Measurements from ENCODE around the gene LRP2BP. TPM values are rescaled to one million over a fixed set of nuclear protein-coding genes. Genes with fewer than 3 reads are reported as not detected.

The LRP2BP gene
- total and polyA plus RNA-seq, 2 of the 13 experiments (the other 11 are each of a cell fraction or from before 2014, with no cell fraction given) = 0.22 to 0.29 TPM

- POLR2A ChIA-PET = interaction anchor here (2.9 kb wide), 1 partner anchor 13 kb away, joined by 7 read pairs; the partner anchor contains the start of gene ANKRD37
- CTCF ChIA-PET (ENCODE audit: low intra/inter-chr PET ratio, low total read pairs) = no interaction called here
These were observed 11.7 kb downstream of the LRP2BP start for GRCh38 chr4:185384061-185384460.

GRCh38 chr4:185383451-185383850 lies 12.3 kb downstream of the LRP2BP start:
- ChIA-PET POLR2A (no interaction called here), CTCF (ENCODE audit: low intra/inter-chr PET ratio, low total read pairs) (no interaction called here)
- peaks cover 51% of the 10 kb centered on the region for H3K4me1 ChIP-seq (ENCODE audit: insufficient read depth, low read length)
- no peak overlapping the region for H2AFZ ChIP-seq (ENCODE audit: low read length)
- H3K9me3 ChIP-seq (ENCODE audit: low read length) = no peaks in the 10 kb centered on the region
- in situ Hi-C loops (cut with HindIII; ENCODE audit: extremely low pct_ligation_motif_present, low pct_unique_long_range_greater_than_20kb) (no loop called here), intact Hi-C loops (cut with micrococcal nuclease; ENCODE audit: unreplicated experiment) (no loop called here)
- H3K4me3 ChIP-seq (replicated peaks in 1 of 3; ENCODE audit: insufficient read depth in 1 of 3, low read depth in 2 of 3, low read length in 3 of 3) = no peak overlapping the region
- TF ChIP-seq ZNF263 (CRISPR knock-in tag; IDR thresholded peaks at IDR 0.05) (no peak), CBX5 (CRISPR knock-in tag; IDR thresholded peaks at IDR 0.05; ENCODE audit: borderline replicate concordance) (no peak), HCFC1 (IDR thresholded peaks at IDR 0.05; ENCODE audit: low read depth, low read length) (no peak), GLMP (CRISPR knock-in tag; IDR thresholded peaks at IDR 0.05; ENCODE audit: borderline replicate concordance) (no peak), ZNF75D (CRISPR knock-in tag; IDR thresholded peaks at IDR 0.05; ENCODE audit: borderline replicate concordance) (no peak)
- TF ChIP-seq, protein P1, sequence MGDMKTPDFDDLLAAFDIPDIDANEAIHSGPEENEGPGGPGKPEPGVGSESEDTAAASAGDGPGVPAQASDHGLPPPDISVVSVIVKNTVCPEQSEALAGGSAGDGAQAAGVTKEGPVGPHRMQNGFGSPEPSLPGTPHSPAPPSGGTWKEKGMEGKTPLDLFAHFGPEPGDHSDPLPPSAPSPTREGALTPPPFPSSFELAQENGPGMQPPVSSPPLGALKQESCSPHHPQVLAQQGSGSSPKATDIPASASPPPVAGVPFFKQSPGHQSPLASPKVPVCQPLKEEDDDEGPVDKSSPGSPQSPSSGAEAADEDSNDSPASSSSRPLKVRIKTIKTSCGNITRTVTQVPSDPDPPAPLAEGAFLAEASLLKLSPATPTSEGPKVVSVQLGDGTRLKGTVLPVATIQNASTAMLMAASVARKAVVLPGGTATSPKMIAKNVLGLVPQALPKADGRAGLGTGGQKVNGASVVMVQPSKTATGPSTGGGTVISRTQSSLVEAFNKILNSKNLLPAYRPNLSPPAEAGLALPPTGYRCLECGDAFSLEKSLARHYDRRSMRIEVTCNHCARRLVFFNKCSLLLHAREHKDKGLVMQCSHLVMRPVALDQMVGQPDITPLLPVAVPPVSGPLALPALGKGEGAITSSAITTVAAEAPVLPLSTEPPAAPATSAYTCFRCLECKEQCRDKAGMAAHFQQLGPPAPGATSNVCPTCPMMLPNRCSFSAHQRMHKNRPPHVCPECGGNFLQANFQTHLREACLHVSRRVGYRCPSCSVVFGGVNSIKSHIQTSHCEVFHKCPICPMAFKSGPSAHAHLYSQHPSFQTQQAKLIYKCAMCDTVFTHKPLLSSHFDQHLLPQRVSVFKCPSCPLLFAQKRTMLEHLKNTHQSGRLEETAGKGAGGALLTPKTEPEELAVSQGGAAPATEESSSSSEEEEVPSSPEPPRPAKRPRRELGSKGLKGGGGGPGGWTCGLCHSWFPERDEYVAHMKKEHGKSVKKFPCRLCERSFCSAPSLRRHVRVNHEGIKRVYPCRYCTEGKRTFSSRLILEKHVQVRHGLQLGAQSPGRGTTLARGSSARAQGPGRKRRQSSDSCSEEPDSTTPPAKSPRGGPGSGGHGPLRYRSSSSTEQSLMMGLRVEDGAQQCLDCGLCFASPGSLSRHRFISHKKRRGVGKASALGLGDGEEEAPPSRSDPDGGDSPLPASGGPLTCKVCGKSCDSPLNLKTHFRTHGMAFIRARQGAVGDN (CRISPR knock-in tag; IDR thresholded peaks at IDR 0.05) = no peak
- TF ChIP-seq, protein P2, sequence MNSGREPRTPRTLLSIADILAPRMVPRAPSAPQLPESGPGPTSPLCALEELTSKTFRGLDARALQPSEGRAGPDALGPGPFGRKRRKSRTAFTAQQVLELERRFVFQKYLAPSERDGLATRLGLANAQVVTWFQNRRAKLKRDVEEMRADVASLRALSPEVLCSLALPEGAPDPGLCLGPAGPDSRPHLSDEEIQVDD (CRISPR knock-in tag; IDR thresholded peaks at IDR 0.05; ENCODE audit: borderline replicate concordance) = no peak
- TF ChIP-seq, protein P3, sequence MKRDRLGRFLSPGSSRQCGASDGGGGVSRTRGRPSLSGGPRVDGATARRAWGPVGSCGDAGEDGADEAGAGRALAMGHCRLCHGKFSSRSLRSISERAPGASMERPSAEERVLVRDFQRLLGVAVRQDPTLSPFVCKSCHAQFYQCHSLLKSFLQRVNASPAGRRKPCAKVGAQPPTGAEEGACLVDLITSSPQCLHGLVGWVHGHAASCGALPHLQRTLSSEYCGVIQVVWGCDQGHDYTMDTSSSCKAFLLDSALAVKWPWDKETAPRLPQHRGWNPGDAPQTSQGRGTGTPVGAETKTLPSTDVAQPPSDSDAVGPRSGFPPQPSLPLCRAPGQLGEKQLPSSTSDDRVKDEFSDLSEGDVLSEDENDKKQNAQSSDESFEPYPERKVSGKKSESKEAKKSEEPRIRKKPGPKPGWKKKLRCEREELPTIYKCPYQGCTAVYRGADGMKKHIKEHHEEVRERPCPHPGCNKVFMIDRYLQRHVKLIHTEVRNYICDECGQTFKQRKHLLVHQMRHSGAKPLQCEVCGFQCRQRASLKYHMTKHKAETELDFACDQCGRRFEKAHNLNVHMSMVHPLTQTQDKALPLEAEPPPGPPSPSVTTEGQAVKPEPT (CRISPR knock-in tag; IDR thresholded peaks at IDR 0.05; ENCODE audit: low read depth) = no peak
- no TSS peak for BruUV-seq (replicated peaks)
- H3K9ac ChIP-seq (ENCODE audit: insufficient read depth, low read depth, low read length) = no peak overlapping the region
- no peaks in the 10 kb centered on the region for H4K20me1 ChIP-seq (ENCODE audit: insufficient read depth, low read length)
- no peak overlapping the region for H3K27ac ChIP-seq (ENCODE audit: extremely low read length, insufficient read depth, low read length)
- DNase-seq (ENCODE audit: low spot score) = no peak
- no peak overlapping the region for H3K4me2 ChIP-seq (ENCODE audit: low read depth, low read length)
- no peaks in the 10 kb centered on the region for H3K36me3 ChIP-seq (replicated peaks in 1 of 2; ENCODE audit: control insufficient read depth in 1 of 2, insufficient read depth in 2 of 2, low read length in 2 of 2)
- H3K79me2 ChIP-seq (ENCODE audit: insufficient read depth, low read length) = no peaks in the 10 kb centered on the region
- FAIRE-seq = no peak
- 82% methylated on average over 4 of the region's 4 CpGs for WGBS (ENCODE audit: low lambda C conversion rate)
- ATAC-seq = no peak
- no peaks in the 10 kb centered on the region for H3K27me3 ChIP-seq (ENCODE audit: control insufficient read depth in 1 of 2, insufficient read depth in 2 of 2, low read length in 2 of 2)

More at GRCh38 chr4:185384061-185384460, 11.7 kb downstream of the LRP2BP start:
- no peaks in the 10 kb centered on the region for H3K79me2 ChIP-seq (ENCODE audit: insufficient read depth, low read length)
- no peaks in the 10 kb centered on the region for H3K36me3 ChIP-seq (replicated peaks in 1 of 2; ENCODE audit: control insufficient read depth in 1 of 2, insufficient read depth in 2 of 2, low read length in 2 of 2)
- no peak overlapping the region for H3K9ac ChIP-seq (ENCODE audit: insufficient read depth, low read depth, low read length)
- H2AFZ ChIP-seq (ENCODE audit: low read length) = no peak overlapping the region
- ATAC-seq (no peak), FAIRE-seq (no peak), DNase-seq (ENCODE audit: low spot score) (no peak)
- 97% methylated on average over 2 of the region's 2 CpGs for WGBS (ENCODE audit: low lambda C conversion rate)
- no peak overlapping the region for H3K27ac ChIP-seq (ENCODE audit: extremely low read length, insufficient read depth, low read length)
- no peak for TF ChIP-seq ZBTB8A (CRISPR knock-in tag; IDR thresholded peaks at IDR 0.05; ENCODE audit: borderline replicate concordance, low read depth)
- TF ChIP-seq ZNF564 (CRISPR knock-in tag; IDR thresholded peaks at IDR 0.05) = peak; percentile 95
- no TSS peak for BruUV-seq (replicated peaks)
- H3K4me1 ChIP-seq (ENCODE audit: insufficient read depth, low read length) = peaks cover 51% of the 10 kb centered on the region
- no peak overlapping the region for H3K4me2 ChIP-seq (ENCODE audit: low read depth, low read length)
- no peaks in the 10 kb centered on the region for H3K27me3 ChIP-seq (ENCODE audit: control insufficient read depth in 1 of 2, insufficient read depth in 2 of 2, low read length in 2 of 2)
- in situ Hi-C loops (cut with HindIII; ENCODE audit: extremely low pct_ligation_motif_present, low pct_unique_long_range_greater_than_20kb) (no loop called here), intact Hi-C loops (cut with micrococcal nuclease; ENCODE audit: unreplicated experiment) (no loop called here)
- no peak overlapping the region for H3K4me3 ChIP-seq (replicated peaks in 1 of 3; ENCODE audit: insufficient read depth in 1 of 3, low read depth in 2 of 3, low read length in 3 of 3)
- no peaks in the 10 kb centered on the region for H4K20me1 ChIP-seq (ENCODE audit: insufficient read depth, low read length)
- no peaks in the 10 kb centered on the region for H3K9me3 ChIP-seq (ENCODE audit: low read length)

Measured in HepG2 (cell line).